GM21381 (cell line): ENCODE measurements around the gene NTN5.
"Not testable (repeated sequence)": the region's sequence is repeated elsewhere in the genome, so short reads cannot be mapped to it uniquely, and the experiment has no call there.

Source experiments
- ATAC-seq: cut with Tn5 transposase; IDR thresholded peaks from one replicate; pipeline ENCODE4 v1.9.1; 2021; ENCODE audit warnings: mild to moderate bottlenecking, moderate library complexity; ENCODE audit not compliant: unreplicated experiment

The NTN5 gene

DNA sequence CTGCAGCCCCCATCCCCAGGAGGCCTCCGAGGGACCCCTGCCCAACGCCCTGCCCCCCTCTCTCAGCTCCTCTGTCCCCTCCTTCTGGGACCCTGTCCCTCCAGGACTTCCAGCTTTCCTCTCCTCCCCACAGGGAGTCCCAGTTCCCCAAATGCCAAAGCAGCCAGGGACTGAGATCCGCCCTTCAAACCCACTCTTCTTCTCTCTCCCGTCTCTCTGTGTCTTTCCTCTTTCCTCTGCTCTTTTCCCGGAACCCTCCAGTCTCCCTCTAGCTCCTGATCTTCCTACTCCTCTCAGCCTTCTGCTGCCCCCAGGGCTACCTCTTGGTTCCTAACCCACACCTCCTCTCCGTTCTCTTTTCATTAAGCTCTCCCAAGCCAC is 27.2 kb downstream of the NTN5 start:
- ATAC-seq, result no peak

GRCh38 chr19:48644839-48645619 is 27.8 kb downstream of the NTN5 start:
- no peak for ATAC-seq

GRCh38 chr19:48644355-48644754 is 28.5 kb downstream of the NTN5 start:
- no peak for ATAC-seq

DNA sequence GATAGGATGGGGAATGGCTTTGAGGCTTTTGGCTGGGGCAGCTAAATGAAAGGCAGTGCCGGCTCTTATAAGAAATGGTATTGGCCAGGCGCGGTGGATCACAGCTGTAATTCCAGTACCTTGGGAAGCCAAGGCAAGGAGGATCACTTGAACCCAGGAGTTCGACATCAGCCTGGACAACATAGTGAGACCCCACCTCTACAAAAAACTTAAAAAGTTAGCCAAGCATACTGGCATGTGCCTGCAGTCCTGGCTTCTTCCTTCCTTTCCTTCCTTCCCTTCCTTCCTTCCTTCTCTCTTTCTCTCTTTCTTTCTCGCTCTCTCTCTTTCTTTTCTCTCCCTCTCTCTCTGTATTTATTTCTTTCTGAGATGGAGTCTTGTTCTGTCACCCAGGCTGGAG is 30.0 kb downstream of the NTN5 start:
- ATAC-seq, result no peak

GRCh38 chr19:48641850-48642249 is 31.0 kb downstream of the NTN5 start:
- no peak for ATAC-seq

GRCh38 chr19:48639483-48640375 is 33.1 kb downstream of the NTN5 start:
- no peak for ATAC-seq

DNA sequence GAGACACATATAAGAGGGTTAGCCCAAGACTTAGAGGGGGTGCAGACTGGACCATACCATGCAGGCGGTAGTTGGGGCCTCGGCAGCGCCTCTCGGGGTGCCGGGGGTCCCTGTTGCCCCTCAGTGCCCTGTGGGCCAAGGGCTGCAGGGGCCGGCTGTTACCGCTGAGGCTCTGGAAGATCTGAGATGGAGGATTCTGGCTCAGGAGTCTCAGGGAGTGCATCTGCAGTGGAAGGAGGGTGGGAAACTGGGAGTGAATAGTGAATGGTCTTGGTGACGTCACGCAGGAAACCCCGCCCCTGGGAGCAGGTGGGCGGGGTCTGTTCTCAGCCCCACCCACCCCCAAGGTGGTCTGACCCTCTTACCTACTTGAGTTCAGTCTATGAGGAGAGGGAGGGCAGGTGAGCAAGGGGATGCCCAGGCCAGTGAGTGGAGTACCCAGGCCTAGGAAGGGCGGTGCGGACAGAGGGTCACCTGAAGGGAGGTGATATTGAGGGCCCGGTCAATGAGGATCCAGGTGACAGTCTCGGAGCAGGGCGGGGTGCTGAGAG is 33.9 kb downstream of the NTN5 start:
- ATAC-seq, result no peak

DNA sequence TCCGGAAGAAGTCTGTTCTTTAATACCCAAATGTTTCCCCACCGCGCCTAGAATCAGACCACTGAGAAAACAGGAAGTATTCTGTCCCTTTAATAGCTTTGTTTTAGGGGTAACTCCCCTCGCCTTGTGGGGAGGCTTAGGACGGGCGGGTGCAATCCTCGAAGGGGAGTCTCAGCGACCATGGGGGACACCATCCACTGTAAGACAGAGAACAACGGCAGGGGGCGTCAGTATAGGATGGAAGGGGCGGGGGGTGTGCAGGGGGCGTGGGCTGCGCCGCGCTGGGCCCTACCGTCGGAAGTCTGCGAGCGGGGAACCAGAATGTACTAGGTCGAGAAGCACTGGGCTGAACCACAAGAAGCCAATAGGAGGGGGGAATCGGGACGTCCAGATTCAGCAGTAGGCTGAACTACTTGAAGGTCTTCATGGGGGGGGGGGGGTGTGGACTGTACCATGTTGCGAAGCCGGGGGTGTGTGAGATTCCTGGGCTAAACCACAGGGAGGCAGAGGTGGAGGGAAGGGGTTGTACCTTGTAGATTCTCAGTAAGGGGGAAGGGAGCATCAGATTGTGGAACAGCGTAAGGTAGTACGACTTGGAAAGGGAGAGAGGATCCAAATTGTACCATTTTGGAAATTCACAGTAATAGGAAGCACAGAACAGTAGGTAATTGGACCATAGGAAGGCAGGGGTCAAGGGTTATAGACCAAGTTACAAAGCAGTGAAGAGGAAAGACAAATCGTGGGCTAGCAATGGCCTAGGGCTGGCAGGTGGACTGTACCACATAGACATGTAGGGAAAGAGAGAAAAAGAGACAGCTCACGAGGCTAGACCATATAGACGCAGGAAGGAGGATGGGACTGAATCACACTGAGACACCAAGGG is 34.6 kb downstream of the NTN5 start:
- peak; percentile 12 for ATAC-seq

DNA sequence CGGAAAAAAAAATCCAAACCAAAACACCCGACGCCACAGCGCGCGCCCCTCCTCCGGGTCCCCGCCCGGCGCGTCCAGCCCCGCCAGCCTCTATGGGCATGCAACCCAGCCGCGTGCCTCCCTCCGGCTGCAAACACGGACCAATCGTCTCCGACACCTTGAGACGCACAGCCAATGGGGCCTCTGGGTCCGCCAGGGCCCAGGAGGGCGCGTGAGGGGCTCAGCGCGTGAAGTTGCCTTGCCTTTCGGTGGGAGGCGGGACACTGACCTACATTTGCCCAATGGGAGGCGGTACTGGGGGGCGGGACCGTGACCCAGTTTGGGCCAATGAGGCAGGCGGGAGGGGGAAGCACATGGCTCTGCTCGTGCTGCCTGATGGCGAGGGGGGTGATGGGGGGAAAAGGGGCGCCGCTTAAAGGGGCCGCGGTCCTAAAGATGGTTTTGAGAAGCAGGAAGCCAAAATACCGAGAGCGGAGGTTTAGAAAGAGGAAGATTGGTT is 35.3 kb downstream of the NTN5 start:
- ATAC-seq, result peak; percentile 61

DNA sequence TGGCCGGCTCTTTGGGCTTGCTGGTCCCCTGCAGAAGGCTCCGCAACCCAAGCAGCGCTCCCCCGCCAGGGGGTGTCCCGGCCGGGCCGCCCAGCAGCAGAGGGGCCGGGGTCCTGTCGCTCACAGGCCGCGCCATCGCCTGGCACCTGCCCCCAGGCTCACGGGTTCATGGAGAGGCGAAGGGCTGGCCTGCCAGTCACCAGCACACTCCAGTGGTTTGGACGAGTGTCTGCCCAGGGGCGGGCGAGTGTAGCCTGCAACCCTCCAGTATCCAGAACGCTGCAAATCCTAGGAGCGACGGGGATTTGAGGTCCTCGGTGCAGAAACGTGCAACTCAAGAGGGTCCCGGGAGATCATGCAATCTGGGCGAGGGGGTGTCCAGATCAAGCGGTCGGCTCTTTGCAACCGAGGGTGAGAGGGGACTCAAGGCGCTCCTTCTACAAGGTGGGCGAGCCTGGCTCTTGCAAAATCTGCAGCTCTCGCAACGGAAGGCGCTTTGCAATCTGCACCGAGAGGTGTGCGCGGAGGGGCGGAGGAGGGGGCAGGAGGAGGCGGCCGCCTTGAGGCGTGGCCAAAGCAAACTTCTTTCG is 35.9 kb downstream of the NTN5 start, which contains the start of gene DBP:
Gene DBP, minus strand, starts transcription at position 521 of the 590 bp plus-strand sequence. Its CDS starts 385 bp downstream, at position 136.
- ATAC-seq, result no peak

GRCh38 chr19:48635966-48636858 is 36.6 kb downstream of the NTN5 start:
- no peak for ATAC-seq

GRCh38 chr19:48635263-48635965 is 37.4 kb downstream of the NTN5 start:
- ATAC-seq, result no peak

DNA sequence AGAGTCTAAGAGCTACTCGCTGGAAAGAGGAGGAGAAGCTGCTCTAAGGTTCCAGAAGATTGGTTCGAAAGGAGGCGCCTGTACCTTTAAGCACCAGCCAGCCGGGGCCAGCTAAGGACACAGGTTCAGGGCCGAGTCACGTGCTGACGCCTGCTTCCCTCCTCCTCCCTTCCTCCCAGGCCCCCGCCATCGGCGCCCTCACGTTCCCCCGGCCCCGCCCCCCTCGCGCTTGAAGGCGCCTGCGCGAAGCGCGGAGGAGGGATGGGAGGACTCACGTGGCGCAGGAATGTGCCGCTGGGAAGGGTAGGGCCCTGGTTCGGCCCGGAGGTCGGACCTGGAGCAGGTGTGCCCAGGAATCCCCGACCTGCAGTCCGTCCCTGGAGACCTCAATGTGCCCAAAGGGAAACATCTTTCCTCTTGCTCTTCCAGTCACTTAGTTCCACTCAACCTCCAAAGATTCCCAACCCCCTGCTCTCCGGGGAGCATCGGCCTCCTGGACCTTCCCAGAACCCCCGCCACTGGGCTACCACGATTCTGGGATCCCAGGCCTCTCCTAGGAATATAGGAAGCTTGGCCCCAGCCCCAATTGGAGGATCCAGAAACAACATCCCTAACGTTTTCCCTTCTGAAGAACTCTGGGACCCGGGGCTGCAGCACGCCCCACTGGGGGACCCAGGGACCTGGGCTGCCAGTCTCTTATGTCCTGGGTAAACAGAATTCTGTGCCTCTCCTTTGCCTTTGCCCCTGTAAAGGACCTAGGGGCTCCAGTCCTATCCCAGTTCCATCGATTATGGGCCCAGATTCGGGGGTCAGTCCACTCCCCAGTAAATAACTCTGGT is 38.2 kb downstream of the NTN5 start:
- peak; percentile 36 for ATAC-seq

DNA sequence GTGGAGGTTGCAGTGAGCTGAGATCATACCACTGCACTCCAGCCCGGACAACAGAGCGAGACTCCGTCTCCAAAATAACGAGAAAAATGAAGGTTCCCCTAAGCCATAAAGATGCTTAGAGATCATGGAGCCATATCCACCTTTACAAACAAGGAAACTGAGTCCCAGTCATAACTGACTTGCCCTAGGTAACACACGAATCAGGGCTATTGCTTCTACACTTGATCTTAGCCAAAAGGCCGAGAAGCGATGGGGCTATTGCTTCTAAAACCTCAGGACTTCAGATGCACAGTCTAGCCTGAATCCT is 38.8 kb downstream of the NTN5 start:
- ATAC-seq, result no peak

- no peak for ATAC-seq
Measured at GRCh38 chr19:48633148-48634035, 39.4 kb downstream of the NTN5 start.

GRCh38 chr19:48632692-48633147 is 40.1 kb downstream of the NTN5 start:
- ATAC-seq, result no peak

- not testable (repeated sequence) for ATAC-seq
Measured at GRCh38 chr19:48632286-48632685, 40.5 kb downstream of the NTN5 start.
